ENCODE measurements around the gene VAV2. TPM values are rescaled to one million over a fixed set of nuclear protein-coding genes. Genes with fewer than 3 reads are reported as not detected.

Gene VAV2
- total and polyA plus RNA-seq, 8 donors = 25.3 to 44.1 (median 35.5) TPM

GRCh38 chr9:133877327-133877726 is 114.8 kb downstream of the VAV2 start:
- Histone ChIP-seq H3K27ac (no peak overlapping the region), H3K9me3 (no peaks in the 10 kb centered on the region), H3K4me1 (peaks cover 3 to 9% of the 10 kb centered on the region in 2 donors), H3K36me3 (no peaks in the 10 kb centered on the region), H3K27me3 (no peaks in the 10 kb centered on the region), H3K4me3 (no peak overlapping the region)
- no peak for ATAC-seq
- no peak for DNase-seq
- intact Hi-C loops (cut with DNase I) = no loop called here
- TF ChIP-seq CTCF (IDR thresholded peaks at IDR 0.05) = no peak

GRCh38 chr9:133876836-133877235 is 115.3 kb downstream of the VAV2 start:
- Histone ChIP-seq H3K36me3 (no peaks in the 10 kb centered on the region), H3K4me3 (no peak overlapping the region), H3K27me3 (no peaks in the 10 kb centered on the region), H3K4me1 (peaks cover 3 to 9% of the 10 kb centered on the region in 2 donors), H3K27ac (no peak overlapping the region), H3K9me3 (no peaks in the 10 kb centered on the region)
- TF ChIP-seq CTCF (IDR thresholded peaks at IDR 0.05) = no peak
- no peak for ATAC-seq
- no peak for DNase-seq
- intact Hi-C loops (cut with DNase I) = no loop called here

GRCh38 chr9:133876144-133876543 is 116.0 kb downstream of the VAV2 start:
- H3K4me1 ChIP-seq = peaks cover 3 to 9% of the 10 kb centered on the region in 2 donors
- DNase-seq (no peak), ATAC-seq (no peak)
- no peaks in the 10 kb centered on the region for H3K27me3 ChIP-seq
- no peak overlapping the region for H3K27ac ChIP-seq
- H3K9me3 ChIP-seq = no peaks in the 10 kb centered on the region
- intact Hi-C loops (cut with DNase I) = no loop called here
- no peaks in the 10 kb centered on the region for H3K36me3 ChIP-seq
- H3K4me3 ChIP-seq = no peak overlapping the region
- no peak for TF ChIP-seq CTCF (IDR thresholded peaks at IDR 0.05)

- no peak for TF ChIP-seq CTCF (IDR thresholded peaks at IDR 0.05)
- ATAC-seq = no peak
- Histone ChIP-seq H3K9me3 (no peaks in the 10 kb centered on the region), H3K27me3 (no peaks in the 10 kb centered on the region), H3K4me1 (peaks cover 3 to 11% of the 10 kb centered on the region in 2 donors), H3K4me3 (no peak overlapping the region), H3K27ac (no peak overlapping the region), H3K36me3 (no peaks in the 10 kb centered on the region)
- DNase-seq = no peak
- intact Hi-C loops (cut with DNase I) = no loop called here
These were observed 117.0 kb downstream of the VAV2 start for GRCh38 chr9:133875131-133875530.

GRCh38 chr9:133874659-133875058 is 117.5 kb downstream of the VAV2 start:
- TF ChIP-seq CTCF (IDR thresholded peaks at IDR 0.05) = no peak
- no peak overlapping the region for H3K27ac ChIP-seq
- no peaks in the 10 kb centered on the region for H3K9me3 ChIP-seq
- DNase-seq (no peak), ATAC-seq (no peak)
- H3K27me3 ChIP-seq = no peaks in the 10 kb centered on the region
- peaks cover 3 to 16% of the 10 kb centered on the region in 2 donors for H3K4me1 ChIP-seq
- H3K36me3 ChIP-seq = no peaks in the 10 kb centered on the region
- intact Hi-C loops (cut with DNase I) = no loop called here
- no peak overlapping the region for H3K4me3 ChIP-seq

Data from left lung (tissue), 10 donors.